Activated naive CD4-positive, alpha-beta T cell treated with anti-CD3 and anti-CD28 coated beads for 36 hours (primary cell): ENCODE results near the gene GSTA2. TPM values are rescaled to one million over a fixed set of nuclear protein-coding genes. Genes with fewer than 3 reads are reported as not detected.
A peak's percentile ranks its signal among the peaks of the same experiment; 100 is the strongest.

Experiments
- CTCF ChIA-PET: fragments of 350-600 bp; sonication (Branson Sonifier 250); formaldehyde crosslinking; loops from one replicate; lab custom pipeline; 2021; ENCODE audit warnings: antibody characterized with exemption; lab: Charles Lee
- DNase-seq: peaks from one replicate; pipeline ENCODE4 v3.0.0-alpha.2; 2020
- H3K27ac Mint-ChIP-seq: one replicate; pipeline ENCODE4 v1.8.0; 2021; ENCODE audit warnings: mild to moderate bottlenecking, mixed read lengths
- H3K27me3 Mint-ChIP-seq: one replicate; pipeline ENCODE4 v1.8.0; 2021; ENCODE audit warnings: low read depth, mixed read lengths
- H3K36me3 Mint-ChIP-seq: one replicate; pipeline ENCODE4 v1.8.0; 2021; ENCODE audit warnings: low read depth, mixed read lengths
- H3K4me1 Mint-ChIP-seq: one replicate; pipeline ENCODE4 v1.8.0; 2021; ENCODE audit warnings: low read depth, mixed read lengths
- H3K4me3 Mint-ChIP-seq: one replicate; pipeline ENCODE4 v1.8.0; 2021; ENCODE audit warnings: mild to moderate bottlenecking, moderate library complexity, mixed read lengths
- H3K9me3 Mint-ChIP-seq: one replicate; pipeline ENCODE4 v1.8.0; 2021; ENCODE audit warnings: mixed read lengths
- intact Hi-C: fragments of 100-400 bp; cut with micrococcal nuclease; formaldehyde crosslinking; loops from one replicate; pipeline ENCODE4 v1.15.1; 2023
- total RNA-seq, 2 experiments: library from RNA; stranded (reverse); gene quantifications; one replicate each; pipeline ENCODE4 v1.2.3, GENCODE V29; 2021

The GSTA2 gene
- total RNA-seq, 2 experiments from 2014 or later = not detected

- CTCF ChIA-PET = interaction anchor here (0.6 kb wide), 1 partner anchor 9 kb away, joined by 4 read pairs; no protein-coding TSS in a partner anchor
- intact Hi-C loops = no loop called here
Measured at GRCh38 chr6:52731719-52732118, 31.6 kb downstream of the GSTA2 start.

DNA sequence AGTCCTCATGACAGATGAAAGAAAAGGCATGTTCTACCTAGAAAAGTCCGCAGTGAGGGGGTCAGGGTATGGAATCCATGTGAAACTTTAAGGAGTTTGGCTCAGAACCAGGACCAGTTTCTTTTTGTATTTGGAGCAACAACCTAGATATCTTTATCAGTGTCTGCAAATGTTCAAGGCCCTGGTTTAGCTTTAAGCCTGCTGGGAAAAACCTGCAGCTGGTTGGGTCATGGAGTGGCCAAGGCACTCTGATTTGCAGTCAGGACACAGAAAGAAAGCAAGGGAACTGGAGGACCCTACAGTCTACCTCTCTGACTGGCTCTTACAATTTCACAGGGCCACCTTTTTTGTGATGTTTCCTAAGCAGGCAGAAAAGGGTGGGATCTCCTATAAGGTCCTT, 33.7 kb downstream of the GSTA2 start:
- Mint-ChIP-seq H3K27ac (no peak overlapping the region), H3K9me3 (no peaks in the 10 kb centered on the region), H3K4me1 (no peaks in the 10 kb centered on the region), H3K4me3 (no peak overlapping the region), H3K27me3 (no peaks in the 10 kb centered on the region), H3K36me3 (no peaks in the 10 kb centered on the region)
- CTCF ChIA-PET = interaction anchor here (0.9 kb wide), 1 partner anchor 78 kb away, joined by 7 read pairs; no protein-coding TSS in a partner anchor
- no peak for DNase-seq
- intact Hi-C loops = no loop called here

More at GRCh38 chr6:52731719-52732118, 31.6 kb downstream of the GSTA2 start:
- Mint-ChIP-seq H3K27ac (no peak overlapping the region), H3K4me3 (no peak overlapping the region), H3K27me3 (no peaks in the 10 kb centered on the region), H3K9me3 (no peaks in the 10 kb centered on the region), H3K36me3 (no peaks in the 10 kb centered on the region), H3K4me1 (no peaks in the 10 kb centered on the region)
- DNase-seq = no peak

DNA sequence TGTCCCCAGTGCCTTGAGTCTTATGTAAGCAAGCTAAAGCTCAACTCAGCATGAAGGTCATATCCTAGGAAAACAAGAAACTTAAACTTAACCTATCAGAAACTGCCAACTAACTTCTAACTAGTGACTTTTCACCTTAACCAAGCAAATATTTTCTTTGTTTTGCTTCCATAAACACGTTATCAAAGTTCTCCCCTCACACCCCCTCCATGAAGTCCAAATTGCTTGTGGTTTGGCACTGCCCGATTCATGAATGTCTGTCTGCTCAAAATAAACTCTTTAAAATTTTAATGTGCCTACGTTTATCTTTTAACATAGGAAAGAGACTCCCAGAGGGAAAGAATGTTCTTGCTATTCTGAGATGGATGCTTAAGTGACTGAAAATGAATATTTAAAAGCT, 34.9 kb downstream of the GSTA2 start:
- CTCF ChIA-PET = no interaction called here
- no peak for DNase-seq
- H3K4me1 Mint-ChIP-seq = no peaks in the 10 kb centered on the region
- no peak overlapping the region for H3K27ac Mint-ChIP-seq
- H3K27me3 Mint-ChIP-seq = no peaks in the 10 kb centered on the region
- H3K9me3 Mint-ChIP-seq = no peaks in the 10 kb centered on the region
- no peaks in the 10 kb centered on the region for H3K36me3 Mint-ChIP-seq
- no peak overlapping the region for H3K4me3 Mint-ChIP-seq
- intact Hi-C loops = no loop called here

DNA sequence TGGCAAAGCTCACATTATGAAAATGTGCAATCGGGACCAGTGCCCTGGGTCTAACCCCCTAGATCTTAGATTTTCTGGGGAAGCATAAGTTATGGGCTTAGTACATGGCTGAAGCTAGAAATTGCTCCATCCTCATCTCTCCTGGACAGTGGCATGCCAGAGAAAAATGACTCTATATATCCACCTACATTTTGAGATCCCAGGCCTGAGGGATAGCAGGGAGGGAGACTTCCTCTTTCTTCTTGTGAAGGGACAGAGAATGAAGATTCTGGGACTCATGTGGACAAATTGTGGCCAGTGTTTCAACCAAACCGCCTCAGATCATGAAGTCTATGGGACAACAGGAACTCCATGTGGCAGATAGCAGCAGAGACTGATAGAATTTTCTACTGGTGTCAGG, 35.4 kb downstream of the GSTA2 start:
- H3K4me1 Mint-ChIP-seq = no peaks in the 10 kb centered on the region

DNA sequence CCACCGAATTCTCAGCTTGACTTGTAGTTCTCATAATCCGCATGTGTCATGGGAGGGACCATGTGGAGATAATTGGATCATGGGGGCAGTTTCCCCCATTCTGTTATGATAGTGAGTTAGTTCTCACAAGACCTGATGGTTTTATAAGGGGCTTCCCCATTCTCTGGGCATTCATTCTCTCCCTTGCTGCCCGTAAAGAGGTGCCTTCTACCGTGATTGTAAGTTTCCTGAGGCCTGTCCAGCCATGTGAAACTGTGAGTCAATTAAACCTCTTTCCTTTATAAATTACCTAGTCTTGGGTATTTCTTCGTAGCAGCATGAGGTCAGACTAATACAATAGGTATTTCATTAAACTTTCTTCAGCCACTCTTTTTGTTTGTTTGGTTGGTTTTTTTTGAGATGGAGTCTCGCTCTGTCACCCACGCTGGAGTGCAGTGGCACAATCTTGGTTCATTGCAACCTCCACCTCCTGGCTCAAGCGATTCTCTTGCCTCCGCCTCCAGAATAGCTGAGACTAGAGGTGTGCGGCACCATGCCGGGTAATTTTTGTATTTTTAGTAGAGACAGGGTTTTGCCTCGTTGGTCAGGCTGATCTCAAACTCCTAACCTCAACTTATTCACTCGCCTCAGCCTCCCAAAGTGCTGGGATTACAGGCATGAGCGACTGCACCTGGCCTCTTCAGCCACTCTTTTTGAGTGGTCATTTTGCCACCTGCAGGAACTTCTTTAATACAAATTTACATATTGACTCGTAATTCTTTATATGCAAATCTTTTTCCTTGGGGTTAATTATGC, 36.3 kb downstream of the GSTA2 start:
- intact Hi-C loops = no loop called here
- H3K9me3 Mint-ChIP-seq = no peaks in the 10 kb centered on the region
- H3K4me1 Mint-ChIP-seq = no peaks in the 10 kb centered on the region
- no peaks in the 10 kb centered on the region for H3K27me3 Mint-ChIP-seq
- H3K36me3 Mint-ChIP-seq = no peaks in the 10 kb centered on the region
- DNase-seq = no peak
- no peak overlapping the region for H3K4me3 Mint-ChIP-seq
- no peak overlapping the region for H3K27ac Mint-ChIP-seq
- CTCF ChIA-PET = no interaction called here

More for the DNA sequence above, 35.4 kb downstream of the GSTA2 start:
- CTCF ChIA-PET = no interaction called here
- DNase-seq = no peak
- Mint-ChIP-seq H3K36me3 (no peaks in the 10 kb centered on the region), H3K27me3 (no peaks in the 10 kb centered on the region), H3K4me3 (no peak overlapping the region), H3K27ac (no peak overlapping the region), H3K9me3 (no peaks in the 10 kb centered on the region)
- intact Hi-C loops = no loop called here

- intact Hi-C loops = no loop called here
- H3K9me3 Mint-ChIP-seq = no peaks in the 10 kb centered on the region
- no peak overlapping the region for H3K4me3 Mint-ChIP-seq
- H3K36me3 Mint-ChIP-seq = no peaks in the 10 kb centered on the region
- no peaks in the 10 kb centered on the region for H3K4me1 Mint-ChIP-seq
- DNase-seq = no peak
- no peak overlapping the region for H3K27ac Mint-ChIP-seq
- CTCF ChIA-PET = no interaction called here
- H3K27me3 Mint-ChIP-seq = no peaks in the 10 kb centered on the region
Measured at GRCh38 chr6:52726193-52726542, 37.1 kb downstream of the GSTA2 start.

DNA sequence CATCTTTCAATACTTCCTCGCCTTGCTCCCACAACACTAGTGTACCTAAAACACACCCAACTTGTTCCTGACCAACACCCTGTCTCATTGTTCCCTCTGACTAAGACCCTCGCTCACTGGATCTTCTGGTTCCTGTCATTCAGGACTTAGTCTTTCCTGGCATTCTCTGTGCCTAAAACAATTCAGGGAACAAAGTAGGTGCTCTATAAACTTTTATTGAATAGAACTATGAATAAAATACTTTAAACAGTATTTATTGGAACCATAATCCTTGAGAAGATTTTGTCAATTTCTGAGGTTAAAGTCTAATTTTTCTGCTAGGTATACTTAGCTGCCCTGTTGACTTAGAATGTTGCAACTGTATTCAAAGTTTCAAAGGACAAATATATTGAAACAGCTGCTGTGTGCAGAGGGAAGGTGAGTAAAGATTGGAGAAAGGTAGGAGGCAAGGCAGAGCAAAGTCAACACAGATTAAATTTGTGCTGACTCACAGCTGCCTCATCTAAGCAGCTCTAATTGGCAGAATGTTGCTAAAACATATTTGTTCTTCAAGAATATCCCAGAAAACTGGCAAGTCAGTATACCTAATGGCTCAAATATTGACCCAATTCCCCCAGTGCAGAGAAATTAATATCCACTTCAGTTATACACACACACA, 37.6 kb downstream of the GSTA2 start:
- Mint-ChIP-seq H3K9me3 (no peaks in the 10 kb centered on the region), H3K27me3 (no peaks in the 10 kb centered on the region), H3K27ac (no peak overlapping the region), H3K4me1 (no peaks in the 10 kb centered on the region), H3K4me3 (no peak overlapping the region), H3K36me3 (no peaks in the 10 kb centered on the region)
- CTCF ChIA-PET = interaction anchor here (0.6 to 1.7 kb wide), 2 partner anchors 354 to 417 kb away, joined by 3 read pairs; no protein-coding TSS in a partner anchor
- intact Hi-C loops = no loop called here
- no peak for DNase-seq

DNA sequence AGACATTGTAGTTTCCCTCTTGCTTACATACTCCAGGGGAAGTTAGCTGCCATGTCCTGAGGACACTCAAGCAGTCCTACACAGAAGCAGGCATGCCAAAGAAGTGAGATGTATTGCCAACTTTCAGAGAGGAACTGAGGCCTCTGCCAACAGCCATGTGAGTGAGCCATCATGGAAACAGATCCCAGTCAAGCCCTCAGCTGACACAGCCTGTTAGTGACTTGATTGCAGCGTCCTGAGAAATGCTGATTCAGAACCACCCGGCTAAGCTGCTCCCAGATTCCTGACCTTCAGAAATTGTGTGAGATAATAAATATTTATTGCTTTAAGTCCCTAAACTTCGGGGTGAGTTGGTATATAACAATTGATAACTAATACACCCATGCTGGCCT, 38.1 kb downstream of the GSTA2 start:
- intact Hi-C loops = no loop called here
- CTCF ChIA-PET = interaction anchor here (0.5 to 1.7 kb wide), 7 partner anchors 16 to 444 kb away, joined by 3 read pairs; no protein-coding TSS in a partner anchor
- DNase-seq = no peak
- no peaks in the 10 kb centered on the region for H3K27me3 Mint-ChIP-seq
- H3K4me3 Mint-ChIP-seq = no peak overlapping the region
- H3K36me3 Mint-ChIP-seq = no peaks in the 10 kb centered on the region
- no peaks in the 10 kb centered on the region for H3K9me3 Mint-ChIP-seq
- no peak overlapping the region for H3K27ac Mint-ChIP-seq
- no peaks in the 10 kb centered on the region for H3K4me1 Mint-ChIP-seq

DNA sequence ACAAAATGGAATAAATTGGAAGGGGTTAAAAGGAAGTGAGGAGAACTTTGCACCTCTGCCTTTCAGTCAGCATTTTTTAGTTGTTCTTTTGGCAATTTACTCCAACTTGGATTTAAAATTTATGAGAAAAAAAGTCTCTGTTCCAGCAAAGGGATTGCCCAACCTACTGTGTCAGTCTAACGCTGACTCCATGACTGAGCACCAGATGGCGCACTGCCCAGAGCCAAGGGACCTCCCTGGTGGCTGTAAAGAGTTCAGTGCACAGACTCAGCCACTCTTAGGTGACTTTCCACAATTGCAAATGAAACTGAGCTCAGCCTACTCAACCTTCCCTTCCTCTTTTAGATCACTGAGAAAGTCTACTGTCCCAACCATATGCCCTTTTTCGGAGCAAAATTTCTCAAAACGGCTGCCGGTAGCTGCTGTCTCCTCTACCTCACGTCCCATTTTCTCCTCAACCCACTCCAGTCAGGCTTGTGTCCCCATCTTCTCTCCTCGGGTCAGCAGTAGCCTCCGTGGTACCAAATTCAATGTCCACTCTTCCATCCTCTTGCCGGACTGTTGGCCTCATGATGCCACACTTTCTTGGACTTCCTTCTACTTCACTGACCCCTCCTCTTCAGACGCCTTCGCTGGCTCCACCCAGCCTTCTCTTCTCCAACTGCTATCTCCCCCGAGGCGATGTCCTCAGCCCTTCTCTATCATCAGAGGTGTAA, 38.7 kb downstream of the GSTA2 start:
- no peak overlapping the region for H3K4me3 Mint-ChIP-seq
- H3K36me3 Mint-ChIP-seq = no peaks in the 10 kb centered on the region
- intact Hi-C loops = loop anchor here (1.0 kb wide), 2 partner anchors 308 to 760 kb away; no protein-coding TSS in a partner anchor
- peak; percentile 79 for DNase-seq
- H3K27ac Mint-ChIP-seq = no peak overlapping the region
- H3K9me3 Mint-ChIP-seq = no peaks in the 10 kb centered on the region
- H3K27me3 Mint-ChIP-seq = no peaks in the 10 kb centered on the region
- CTCF ChIA-PET = interaction anchor here (0.5 to 1.7 kb wide), 7 partner anchors 13 to 444 kb away, joined by 3 read pairs; no protein-coding TSS in a partner anchor
- no peaks in the 10 kb centered on the region for H3K4me1 Mint-ChIP-seq

DNA sequence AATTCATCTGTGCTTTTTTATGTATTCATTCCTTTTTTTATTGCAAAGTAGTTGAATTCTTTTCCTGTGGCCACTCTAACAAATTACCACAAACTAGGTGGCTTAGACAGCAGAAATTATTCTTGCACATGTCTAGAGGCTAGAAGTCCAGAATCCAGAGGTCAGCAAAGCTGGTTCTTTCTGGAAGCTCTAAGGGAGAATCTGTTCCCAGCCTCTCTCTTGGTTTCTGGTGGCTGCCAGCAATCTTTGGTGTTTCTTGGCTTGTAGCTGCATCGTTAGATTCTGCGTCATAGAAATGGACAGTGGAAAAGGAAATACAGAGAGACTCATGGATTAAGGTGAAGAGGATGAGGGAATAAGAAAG, 39.3 kb downstream of the GSTA2 start:
- CTCF ChIA-PET = interaction anchor here (0.6 to 1.7 kb wide), 6 partner anchors 12 to 387 kb away, joined by 3 read pairs; no protein-coding TSS in a partner anchor
- Mint-ChIP-seq H3K36me3 (no peaks in the 10 kb centered on the region), H3K4me1 (no peaks in the 10 kb centered on the region), H3K4me3 (no peak overlapping the region), H3K9me3 (no peaks in the 10 kb centered on the region), H3K27ac (no peak overlapping the region), H3K27me3 (no peaks in the 10 kb centered on the region)
- no peak for DNase-seq
- intact Hi-C loops = loop anchor here (1.0 kb wide), 2 partner anchors 308 to 760 kb away; no protein-coding TSS in a partner anchor

DNA sequence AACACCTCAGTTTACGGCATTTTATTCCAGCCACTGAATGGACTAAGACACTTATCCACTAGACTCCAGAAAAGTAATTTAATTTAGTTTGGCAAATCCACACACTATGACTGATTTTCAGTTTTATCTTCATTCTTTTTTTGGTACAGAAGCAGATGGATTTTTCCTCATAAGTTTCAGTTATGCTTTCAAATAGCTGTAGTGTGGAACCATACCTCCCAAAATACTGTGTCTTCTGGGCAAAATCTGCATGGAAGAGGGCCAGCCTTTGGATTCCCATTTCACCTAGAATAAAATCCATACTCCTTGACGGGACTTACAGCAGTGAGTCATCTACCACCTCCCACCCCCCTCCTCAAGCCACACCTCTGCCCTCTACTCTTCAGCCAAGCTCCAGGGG, 43.0 kb downstream of the GSTA2 start:
- no peaks in the 10 kb centered on the region for H3K36me3 Mint-ChIP-seq
- H3K27ac Mint-ChIP-seq = no peak overlapping the region
- H3K4me1 Mint-ChIP-seq = no peaks in the 10 kb centered on the region
- H3K9me3 Mint-ChIP-seq = no peaks in the 10 kb centered on the region
- CTCF ChIA-PET = interaction anchor here (0.7 kb wide), 1 partner anchor 35 kb away, joined by 3 read pairs; no protein-coding TSS in a partner anchor
- DNase-seq = no peak
- H3K27me3 Mint-ChIP-seq = peaks cover 2% of the 10 kb centered on the region
- H3K4me3 Mint-ChIP-seq = no peak overlapping the region
- intact Hi-C loops = no loop called here

DNA sequence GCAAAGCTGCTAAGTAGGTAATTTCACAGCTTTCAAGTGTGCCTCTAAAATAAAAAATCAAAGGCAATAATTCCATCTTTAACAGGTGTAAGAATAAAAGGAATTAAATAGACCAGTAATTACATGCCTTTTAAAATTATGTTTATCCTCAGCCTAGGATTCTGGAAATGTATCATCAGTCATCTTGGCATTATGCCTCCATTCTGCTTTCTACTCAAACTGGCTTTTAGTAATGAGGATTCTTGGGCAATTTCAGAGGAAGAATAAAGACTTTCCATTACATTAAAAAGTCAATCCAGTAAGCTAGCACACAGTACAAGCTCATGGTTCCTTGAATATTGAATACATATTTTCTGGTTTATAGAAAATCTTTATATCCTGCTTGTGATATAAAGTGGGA, 44.7 kb downstream of the GSTA2 start:
- intact Hi-C loops = no loop called here
- DNase-seq = no peak
- no peak overlapping the region for H3K27ac Mint-ChIP-seq
- H3K27me3 Mint-ChIP-seq = peaks cover 4% of the 10 kb centered on the region
- CTCF ChIA-PET = no interaction called here
- no peak overlapping the region for H3K4me3 Mint-ChIP-seq
- no peaks in the 10 kb centered on the region for H3K36me3 Mint-ChIP-seq
- H3K4me1 Mint-ChIP-seq = no peaks in the 10 kb centered on the region
- no peaks in the 10 kb centered on the region for H3K9me3 Mint-ChIP-seq
